Fibroblast of lung (primary cell): ENCODE results near the gene RHOJ. TPM values are rescaled to one million over a fixed set of nuclear protein-coding genes. Genes with fewer than 3 reads are reported as not detected.

ENCODE experiments used
- DNase-seq, 2 donors: peaks; one replicate each; pipeline versions ENCODE4 v3.0.0 to v3.0.0-alpha.2; 2010; ENCODE audit warnings: low read depth in 2 of 2
- H2AFZ ChIP-seq: 2 replicates; pipeline ENCODE4 v1.5.1; 2012; ENCODE audit warnings: low read length, control low read depth, inconsistent platforms
- H3K27ac ChIP-seq: 2 replicates; pipeline ENCODE4 v1.5.1; 2011; ENCODE audit warnings: low read length, control low read depth; ENCODE audit not compliant: insufficient read depth
- H3K27me3 ChIP-seq: 2 replicates; pipeline ENCODE4 v1.5.1; 2011; ENCODE audit warnings: mild to moderate bottlenecking, low read length; ENCODE audit not compliant: control insufficient read depth, insufficient read depth
- H3K36me3 ChIP-seq: 2 replicates; pipeline ENCODE4 v1.5.1; 2011; ENCODE audit warnings: low read length; ENCODE audit not compliant: control insufficient read depth, insufficient read depth
- H3K4me1 ChIP-seq: 2 replicates; pipeline ENCODE4 v1.5.1; 2011; ENCODE audit warnings: low read length; ENCODE audit not compliant: control insufficient read depth, insufficient read depth; ENCODE audit errors: extremely low read depth
- H3K4me2 ChIP-seq: 2 replicates; pipeline ENCODE4 v1.5.1; 2011; ENCODE audit warnings: low read length, control low read depth; ENCODE audit not compliant: insufficient read depth; ENCODE audit errors: extremely low read depth
- H3K4me3 ChIP-seq, 4 experiments: fragments of 200-600 bp in 1 of 4; sonication (generic) in 1 of 4; replicated peaks in 1 of 4; 2 replicates each; pipeline ENCODE4 v1.5.1; 2011 to 2016; ENCODE audit warnings: low read length in 4 of 4, low read depth in 3 of 4, mild to moderate bottlenecking in 3 of 4, control low read depth in 2 of 4, inconsistent platforms in 1 of 4, mixed read lengths in 1 of 4; ENCODE audit not compliant: insufficient read depth in 1 of 4; ENCODE audit errors: control extremely low read depth in 1 of 4
- H3K79me2 ChIP-seq: 2 replicates; pipeline ENCODE4 v1.5.1; 2012; ENCODE audit warnings: mild to moderate bottlenecking, low read length, inconsistent platforms; ENCODE audit not compliant: control insufficient read depth, insufficient read depth
- H3K9ac ChIP-seq: 2 replicates; pipeline ENCODE4 v1.5.1; 2011; ENCODE audit warnings: mild to moderate bottlenecking, low read length, control low read depth; ENCODE audit not compliant: insufficient read depth
- H3K9me3 ChIP-seq: 2 replicates; pipeline ENCODE4 v1.5.1; 2012; ENCODE audit warnings: low read depth, low read length; ENCODE audit not compliant: control insufficient read depth, insufficient read depth
- H4K20me1 ChIP-seq: 2 replicates; pipeline ENCODE4 v1.5.1; 2011; ENCODE audit warnings: low read length; ENCODE audit not compliant: control insufficient read depth, insufficient read depth; ENCODE audit errors: extremely low read depth
- EZH2 ChIP-seq: IDR thresholded peaks from 2 replicates; pipeline ENCODE4 v1.5.1; 2012; ENCODE audit warnings: low read length, control low read depth, mild to moderate bottlenecking; ENCODE audit errors: missing control alignments
- polyA plus RNA-seq, 2 donors: library from polyadenylated mRNA; depleted of rRNA in 1 of 2; stranded (reverse) in 1 of 2; unstranded in 1 of 2; fragments of >200 nt; gene quantifications; 2 replicates each; pipeline ENCODE4 v1.2.1, GENCODE V29; 2011 to 2012; ENCODE audit warnings: missing spikeins in 1 of 2
- total RNA-seq: library from RNA; depleted of rRNA; stranded (reverse); fragments of >200 nt; gene quantifications from 2 replicates; pipeline ENCODE4 v1.2.1, GENCODE V29; 2014
- TF ChIP-seq, protein P1 (sequence below), 2 donors: IDR thresholded peaks in 1 of 2; conservative IDR thresholded peaks in 1 of 2; 1 replicate in 1 of 2; 2 replicates in 1 of 2; pipeline ENCODE4 v1.5.1; 2011 to 2012; ENCODE audit warnings: low read length in 2 of 2, control low read depth in 1 of 2, inconsistent platforms in 1 of 2, low read depth in 1 of 2, mild to moderate bottlenecking in 1 of 2

Gene RHOJ
- total and polyA plus RNA-seq, 2 donors (not counting 1 experiment from before 2014, with no cell fraction given): 1.2 to 10.4 TPM

DNA sequence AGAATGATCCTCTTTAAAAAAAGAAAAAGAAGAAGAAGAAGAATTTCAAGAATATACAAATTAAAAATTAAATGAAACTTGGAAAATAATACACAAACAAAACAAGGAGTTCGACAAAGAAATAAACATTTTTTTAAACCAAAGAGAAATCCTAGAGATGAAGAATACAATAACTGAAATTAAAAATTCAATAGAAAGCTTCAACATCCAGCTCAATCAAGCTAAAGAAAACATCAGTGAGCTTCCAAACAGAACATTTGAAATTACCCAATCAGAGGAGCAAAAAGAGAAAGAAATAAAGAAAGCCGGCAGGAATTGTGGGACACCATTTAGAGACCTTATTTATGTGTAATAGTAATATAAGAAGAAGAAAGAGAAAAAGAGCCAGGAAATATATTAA, 37.2 kb upstream of the RHOJ start:
- no peak for TF ChIP-seq EZH2
- TF ChIP-seq, protein P1, sequence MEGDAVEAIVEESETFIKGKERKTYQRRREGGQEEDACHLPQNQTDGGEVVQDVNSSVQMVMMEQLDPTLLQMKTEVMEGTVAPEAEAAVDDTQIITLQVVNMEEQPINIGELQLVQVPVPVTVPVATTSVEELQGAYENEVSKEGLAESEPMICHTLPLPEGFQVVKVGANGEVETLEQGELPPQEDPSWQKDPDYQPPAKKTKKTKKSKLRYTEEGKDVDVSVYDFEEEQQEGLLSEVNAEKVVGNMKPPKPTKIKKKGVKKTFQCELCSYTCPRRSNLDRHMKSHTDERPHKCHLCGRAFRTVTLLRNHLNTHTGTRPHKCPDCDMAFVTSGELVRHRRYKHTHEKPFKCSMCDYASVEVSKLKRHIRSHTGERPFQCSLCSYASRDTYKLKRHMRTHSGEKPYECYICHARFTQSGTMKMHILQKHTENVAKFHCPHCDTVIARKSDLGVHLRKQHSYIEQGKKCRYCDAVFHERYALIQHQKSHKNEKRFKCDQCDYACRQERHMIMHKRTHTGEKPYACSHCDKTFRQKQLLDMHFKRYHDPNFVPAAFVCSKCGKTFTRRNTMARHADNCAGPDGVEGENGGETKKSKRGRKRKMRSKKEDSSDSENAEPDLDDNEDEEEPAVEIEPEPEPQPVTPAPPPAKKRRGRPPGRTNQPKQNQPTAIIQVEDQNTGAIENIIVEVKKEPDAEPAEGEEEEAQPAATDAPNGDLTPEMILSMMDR (conservative IDR thresholded peaks at IDR 0.05 in 1 of 2, IDR thresholded peaks at IDR 0.05 in 1 of 2; ENCODE audit: low read depth in 1 of 2, low read length in 2 of 2): no peak
- H3K9ac ChIP-seq: no peak overlapping the region
- no peak overlapping the region for H3K27ac ChIP-seq
- no peaks in the 10 kb centered on the region for H3K4me1 ChIP-seq
- H3K9me3 ChIP-seq: no peaks in the 10 kb centered on the region
- no peaks in the 10 kb centered on the region for H4K20me1 ChIP-seq
- H3K79me2 ChIP-seq: no peaks in the 10 kb centered on the region
- no peaks in the 10 kb centered on the region for H3K27me3 ChIP-seq
- DNase-seq: no peak
- no peak overlapping the region for H2AFZ ChIP-seq
- H3K4me3 ChIP-seq: no peak overlapping the region
- no peak overlapping the region for H3K4me2 ChIP-seq
- H3K36me3 ChIP-seq: no peaks in the 10 kb centered on the region

DNA sequence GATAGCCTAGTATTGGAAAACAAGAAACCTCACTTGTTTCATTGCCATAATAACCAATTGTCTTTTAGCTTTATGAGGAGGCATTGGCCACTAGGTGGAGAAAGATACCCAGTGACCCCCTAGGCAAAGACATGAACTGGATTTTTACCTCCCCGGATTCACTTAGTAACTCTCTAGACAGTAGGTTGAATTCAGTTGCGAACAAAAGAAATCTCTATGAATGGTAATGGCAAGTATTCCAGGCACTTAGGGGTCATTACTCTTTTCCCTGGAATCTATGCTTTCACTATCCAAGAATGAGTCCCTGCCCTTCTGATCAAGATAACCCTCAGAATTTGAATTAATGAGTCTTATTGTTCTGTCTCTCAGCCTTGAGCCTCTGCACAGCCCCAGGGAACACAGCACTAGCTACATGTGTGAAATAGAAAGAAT, 29.5 kb upstream of the RHOJ start:
- no peak for TF ChIP-seq EZH2
- TF ChIP-seq, protein P1 (conservative IDR thresholded peaks at IDR 0.05 in 1 of 2, IDR thresholded peaks at IDR 0.05 in 1 of 2; ENCODE audit: low read depth in 1 of 2, low read length in 2 of 2): peak; percentile 80 to 83
- H3K4me3 ChIP-seq: no peak overlapping the region
- H2AFZ ChIP-seq: no peak overlapping the region
- peak; percentile 77 to 98 for DNase-seq
- H3K4me2 ChIP-seq: peak overlapping the region; percentile 45
- H3K27ac ChIP-seq: no peak overlapping the region
- H3K9me3 ChIP-seq: no peaks in the 10 kb centered on the region
- no peaks in the 10 kb centered on the region for H3K27me3 ChIP-seq
- no peaks in the 10 kb centered on the region for H3K79me2 ChIP-seq
- H4K20me1 ChIP-seq: no peaks in the 10 kb centered on the region
- H3K4me1 ChIP-seq: no peaks in the 10 kb centered on the region
- no peaks in the 10 kb centered on the region for H3K36me3 ChIP-seq
- H3K9ac ChIP-seq: no peak overlapping the region

DNA sequence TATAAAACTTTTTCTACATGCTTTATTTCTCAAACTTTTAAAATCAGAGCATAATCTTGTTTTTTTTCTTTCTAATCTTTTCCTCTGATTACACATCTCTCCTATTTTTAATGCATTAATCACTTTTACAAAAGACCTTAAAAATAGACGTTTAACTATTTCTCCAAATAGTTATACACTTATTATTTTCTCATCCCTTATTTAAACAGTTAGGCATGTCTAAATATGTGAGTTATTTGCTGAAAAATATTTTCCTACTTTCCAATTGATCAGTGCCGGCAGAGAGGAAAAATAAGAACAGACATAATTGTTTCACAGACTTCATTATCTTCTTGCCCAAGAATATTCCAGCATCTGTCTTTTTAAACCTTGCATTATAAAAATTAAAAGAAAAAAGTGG, 28.7 kb upstream of the RHOJ start:
- Histone ChIP-seq H3K4me1 (no peaks in the 10 kb centered on the region), H4K20me1 (no peaks in the 10 kb centered on the region), H3K27ac (no peak overlapping the region), H3K79me2 (no peaks in the 10 kb centered on the region), H2AFZ (no peak overlapping the region), H3K4me2 (peak overlapping the region; percentile 25), H3K36me3 (no peaks in the 10 kb centered on the region), H3K27me3 (no peaks in the 10 kb centered on the region), H3K9me3 (no peaks in the 10 kb centered on the region), H3K4me3 (no peak overlapping the region), H3K9ac (no peak overlapping the region)
- TF ChIP-seq, protein P1 (conservative IDR thresholded peaks at IDR 0.05 in 1 of 2, IDR thresholded peaks at IDR 0.05 in 1 of 2; ENCODE audit: low read depth in 1 of 2, low read length in 2 of 2): no peak
- no peak for TF ChIP-seq EZH2
- DNase-seq: peak in 1 of 2 donors; percentile 59
